ENCODE data around the gene PI3. TPM values are rescaled to one million over a fixed set of nuclear protein-coding genes. Genes with fewer than 3 reads are reported as not detected.

Gene PI3
- total RNA-seq, 1 experiment from 2014 or later, result 2.8 TPM

GRCh38 chr20:45211569-45212474 lies 37.1 kb downstream of the PI3 start:
- no peak for DNase-seq (ENCODE audit: unreplicated experiment)
- Mint-ChIP-seq H3K4me3 (ENCODE audit: unreplicated experiment) (no peak overlapping the region), H3K27ac (ENCODE audit: low read depth, unreplicated experiment) (no peak overlapping the region), H3K4me1 (ENCODE audit: insufficient read depth, unreplicated experiment) (no peaks in the 10 kb centered on the region), H3K36me3 (ENCODE audit: insufficient read depth, unreplicated experiment) (no peaks in the 10 kb centered on the region), H3K9me3 (ENCODE audit: unreplicated experiment) (no peaks in the 10 kb centered on the region), H3K27me3 (ENCODE audit: insufficient read depth, unreplicated experiment) (peaks cover 71% of the 10 kb centered on the region)
- ChIA-PET CTCF (no interaction called here), POLR2A (no interaction called here)
- intact Hi-C loops (cut with micrococcal nuclease), result no loop called here
- BruUV-seq (replicated peaks), result no TSS peak
- TF ChIP-seq CTCF (IDR thresholded peaks at IDR 0.05; ENCODE audit: unreplicated experiment), result no peak

- no TSS peak for BruUV-seq (replicated peaks)
- ChIA-PET POLR2A (no interaction called here), CTCF (no interaction called here)
- intact Hi-C loops (cut with micrococcal nuclease), result no loop called here
- no peak for DNase-seq (ENCODE audit: unreplicated experiment)
- H3K9me3 Mint-ChIP-seq (ENCODE audit: unreplicated experiment), result no peaks in the 10 kb centered on the region
- no peaks in the 10 kb centered on the region for H3K4me1 Mint-ChIP-seq (ENCODE audit: insufficient read depth, unreplicated experiment)
- TF ChIP-seq CTCF (IDR thresholded peaks at IDR 0.05; ENCODE audit: unreplicated experiment), result no peak
- peaks cover 61% of the 10 kb centered on the region for H3K27me3 Mint-ChIP-seq (ENCODE audit: insufficient read depth, unreplicated experiment)
- no peaks in the 10 kb centered on the region for H3K36me3 Mint-ChIP-seq (ENCODE audit: insufficient read depth, unreplicated experiment)
- H3K27ac Mint-ChIP-seq (ENCODE audit: low read depth, unreplicated experiment), result no peak overlapping the region
- no peak overlapping the region for H3K4me3 Mint-ChIP-seq (ENCODE audit: unreplicated experiment)
Observed at GRCh38 chr20:45212836-45213235, 38.1 kb downstream of the PI3 start.

- no peak for TF ChIP-seq CTCF (IDR thresholded peaks at IDR 0.05; ENCODE audit: unreplicated experiment)
- peaks cover 11% of the 10 kb centered on the region for H3K9me3 Mint-ChIP-seq (ENCODE audit: unreplicated experiment)
- CTCF ChIA-PET, result interaction anchor here (0.6 to 0.8 kb wide), 3 partner anchors 42 to 79 kb away, joined by 3 read pairs; no protein-coding TSS in a partner anchor
- DNase-seq (ENCODE audit: unreplicated experiment), result no peak
- no peak overlapping the region for H3K4me3 Mint-ChIP-seq (ENCODE audit: unreplicated experiment)
- no peaks in the 10 kb centered on the region for H3K4me1 Mint-ChIP-seq (ENCODE audit: insufficient read depth, unreplicated experiment)
- POLR2A ChIA-PET, result no interaction called here
- peaks cover 49% of the 10 kb centered on the region for H3K27me3 Mint-ChIP-seq (ENCODE audit: insufficient read depth, unreplicated experiment)
- H3K36me3 Mint-ChIP-seq (ENCODE audit: insufficient read depth, unreplicated experiment), result no peaks in the 10 kb centered on the region
- intact Hi-C loops (cut with micrococcal nuclease), result no loop called here
- BruUV-seq (replicated peaks), result no TSS peak
- no peak overlapping the region for H3K27ac Mint-ChIP-seq (ENCODE audit: low read depth, unreplicated experiment)
Observed at GRCh38 chr20:45218124-45218523, 43.4 kb downstream of the PI3 start.

GRCh38 chr20:45218636-45219035 lies 43.9 kb downstream of the PI3 start:
- TF ChIP-seq CTCF (IDR thresholded peaks at IDR 0.05; ENCODE audit: unreplicated experiment), result no peak
- Mint-ChIP-seq H3K4me3 (ENCODE audit: unreplicated experiment) (no peak overlapping the region), H3K4me1 (ENCODE audit: insufficient read depth, unreplicated experiment) (no peaks in the 10 kb centered on the region), H3K36me3 (ENCODE audit: insufficient read depth, unreplicated experiment) (no peaks in the 10 kb centered on the region), H3K9me3 (ENCODE audit: unreplicated experiment) (peaks cover 11% of the 10 kb centered on the region), H3K27ac (ENCODE audit: low read depth, unreplicated experiment) (no peak overlapping the region), H3K27me3 (ENCODE audit: insufficient read depth, unreplicated experiment) (peaks cover 50% of the 10 kb centered on the region)
- intact Hi-C loops (cut with micrococcal nuclease), result no loop called here
- POLR2A ChIA-PET, result no interaction called here
- CTCF ChIA-PET, result interaction anchor here (0.6 kb wide), 2 partner anchors 43 to 79 kb away, joined by 3 read pairs; no protein-coding TSS in a partner anchor
- no peak for DNase-seq (ENCODE audit: unreplicated experiment)
- no TSS peak for BruUV-seq (replicated peaks)

All from MCF 10A (cell line).